ENCODE results near the gene AIF1. TPM values are rescaled to one million over a fixed set of nuclear protein-coding genes. Genes with fewer than 3 reads are reported as not detected.

The AIF1 gene
- polyA plus RNA-seq, 1 donor: 57.1 TPM

- H3K27me3 ChIP-seq (ENCODE audit: control insufficient read depth, insufficient read depth, low read length): peaks cover 2% of the 10 kb centered on the region
- no peaks in the 10 kb centered on the region for H3K9me3 ChIP-seq (ENCODE audit: control insufficient read depth, low read depth, low read length)
- H3K36me3 ChIP-seq (ENCODE audit: control insufficient read depth, insufficient read depth, low read length): no peaks in the 10 kb centered on the region
- no peak overlapping the region for H3K27ac ChIP-seq (ENCODE audit: low read length)
- DNase-seq: no peak
- no peak overlapping the region for H3K4me3 ChIP-seq (ENCODE audit: low read length)
- no CpG with 5 or more reads among the region's 7 CpGs for WGBS (ENCODE audit: insufficient coverage, low lambda C conversion rate)
- H3K4me1 ChIP-seq (ENCODE audit: control insufficient read depth, insufficient read depth, low read length): no peaks in the 10 kb centered on the region
These were observed 22.6 kb upstream of the AIF1 start for GRCh38 chr6:31592396-31592771.

DNA sequence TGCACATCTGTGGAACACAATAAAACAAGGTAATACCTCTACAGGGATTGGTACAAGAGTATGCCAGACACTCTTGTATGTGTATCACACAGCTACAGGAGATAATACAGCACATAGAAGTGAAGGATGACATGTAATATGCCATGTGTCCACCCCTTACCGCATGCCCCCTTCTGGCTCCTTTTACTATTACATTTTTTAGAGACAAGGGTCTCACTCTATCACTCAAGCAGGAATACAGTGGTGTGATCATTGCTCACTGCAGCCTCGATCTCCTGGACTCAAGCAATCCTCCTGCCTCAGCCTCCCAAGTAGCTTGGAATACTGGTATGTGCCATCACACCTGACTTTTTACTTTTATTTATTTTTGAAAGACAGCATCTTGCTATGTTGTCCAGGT, 18.0 kb upstream of the AIF1 start:
- Histone ChIP-seq H3K4me1 (ENCODE audit: control insufficient read depth, insufficient read depth, low read length) (no peaks in the 10 kb centered on the region), H3K27ac (ENCODE audit: low read length) (no peak overlapping the region), H3K4me3 (ENCODE audit: low read length) (no peak overlapping the region), H3K36me3 (ENCODE audit: control insufficient read depth, insufficient read depth, low read length) (no peaks in the 10 kb centered on the region), H3K9me3 (ENCODE audit: control insufficient read depth, low read depth, low read length) (no peaks in the 10 kb centered on the region), H3K27me3 (ENCODE audit: control insufficient read depth, insufficient read depth, low read length) (no peaks in the 10 kb centered on the region)
- DNase-seq: no peak
- no CpG with 5 or more reads among the region's 2 CpGs for WGBS (ENCODE audit: insufficient coverage, low lambda C conversion rate)

GRCh38 chr6:31607317-31607716, 7.7 kb upstream of the AIF1 start:
- H3K9me3 ChIP-seq (ENCODE audit: control insufficient read depth, low read depth, low read length): no peaks in the 10 kb centered on the region
- DNase-seq: no peak
- no peaks in the 10 kb centered on the region for H3K4me1 ChIP-seq (ENCODE audit: control insufficient read depth, insufficient read depth, low read length)
- WGBS (ENCODE audit: insufficient coverage, low lambda C conversion rate): no CpG with 5 or more reads among the region's 1 CpG
- H3K27me3 ChIP-seq (ENCODE audit: control insufficient read depth, insufficient read depth, low read length): no peaks in the 10 kb centered on the region
- H3K27ac ChIP-seq (ENCODE audit: low read length): no peak overlapping the region
- H3K4me3 ChIP-seq (ENCODE audit: low read length): no peak overlapping the region
- H3K36me3 ChIP-seq (ENCODE audit: control insufficient read depth, insufficient read depth, low read length): no peaks in the 10 kb centered on the region

GRCh38 chr6:31609519-31610406, 5.3 kb upstream of the AIF1 start:
- no peaks in the 10 kb centered on the region for H3K36me3 ChIP-seq (ENCODE audit: control insufficient read depth, insufficient read depth, low read length)
- no peaks in the 10 kb centered on the region for H3K27me3 ChIP-seq (ENCODE audit: control insufficient read depth, insufficient read depth, low read length)
- DNase-seq: no peak
- H3K4me1 ChIP-seq (ENCODE audit: control insufficient read depth, insufficient read depth, low read length): peaks cover 14% of the 10 kb centered on the region
- no peaks in the 10 kb centered on the region for H3K9me3 ChIP-seq (ENCODE audit: control insufficient read depth, low read depth, low read length)
- no CpG with 5 or more reads among the region's 8 CpGs for WGBS (ENCODE audit: insufficient coverage, low lambda C conversion rate)
- no peak overlapping the region for H3K4me3 ChIP-seq (ENCODE audit: low read length)
- no peak overlapping the region for H3K27ac ChIP-seq (ENCODE audit: low read length)

DNA sequence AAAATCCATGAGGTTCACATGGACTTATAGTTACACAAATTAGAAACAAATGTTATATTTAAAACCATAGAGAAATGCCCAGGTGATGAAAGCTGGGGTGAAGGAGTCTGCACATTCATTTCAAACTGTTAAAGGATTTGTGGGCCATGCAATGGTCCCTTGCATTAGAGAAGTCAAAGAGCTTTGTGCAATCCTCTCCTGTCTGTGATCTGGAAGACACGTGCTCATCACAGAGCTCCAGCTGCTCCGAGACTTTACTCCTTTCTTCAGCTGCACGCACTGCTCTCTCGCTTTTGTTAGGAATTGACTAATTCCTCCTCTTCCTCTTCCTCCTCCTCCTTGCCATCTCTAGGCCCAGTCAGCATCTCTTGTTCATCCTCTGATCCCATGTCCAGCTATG, 4.1 kb upstream of the AIF1 start:
- Histone ChIP-seq H3K36me3 (ENCODE audit: control insufficient read depth, insufficient read depth, low read length) (no peaks in the 10 kb centered on the region), H3K4me1 (ENCODE audit: control insufficient read depth, insufficient read depth, low read length) (peaks cover 22% of the 10 kb centered on the region), H3K27me3 (ENCODE audit: control insufficient read depth, insufficient read depth, low read length) (no peaks in the 10 kb centered on the region), H3K27ac (ENCODE audit: low read length) (no peak overlapping the region), H3K9me3 (ENCODE audit: control insufficient read depth, low read depth, low read length) (no peaks in the 10 kb centered on the region), H3K4me3 (ENCODE audit: low read length) (no peak overlapping the region)
- no peak for DNase-seq
- WGBS (ENCODE audit: insufficient coverage, low lambda C conversion rate): 90% methylated on average over 2 of the region's 4 CpGs

DNA sequence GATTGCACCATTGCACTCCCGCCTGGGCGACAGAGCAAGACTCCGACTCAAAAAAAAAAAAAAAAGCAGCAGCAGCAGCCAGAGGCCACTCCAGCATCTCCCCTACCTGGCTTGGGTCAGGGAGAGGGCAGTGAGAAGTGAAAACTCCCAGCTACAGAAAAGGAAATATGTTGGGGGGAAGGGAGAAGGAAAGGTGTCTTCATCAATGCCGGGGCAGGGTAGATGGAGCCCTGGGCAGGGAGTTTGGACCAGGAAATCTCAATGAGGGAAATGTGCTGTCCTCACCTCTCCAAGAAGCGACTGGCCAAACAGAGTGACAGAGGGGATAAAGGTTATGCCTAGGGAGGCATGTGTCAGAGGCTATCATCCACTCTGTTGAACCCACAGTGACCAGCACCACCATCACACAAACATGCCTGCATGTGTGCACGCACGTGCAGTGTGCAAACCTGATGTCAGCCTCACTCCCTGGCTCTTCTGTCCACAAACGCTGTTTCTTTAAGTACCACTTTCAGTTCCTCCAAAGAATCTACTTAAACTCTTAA, 887 bp upstream of the AIF1 start:
- no CpG with 5 or more reads among the region's 8 CpGs for WGBS (ENCODE audit: insufficient coverage, low lambda C conversion rate)
- no peaks in the 10 kb centered on the region for H3K9me3 ChIP-seq (ENCODE audit: control insufficient read depth, low read depth, low read length)
- H3K27ac ChIP-seq (ENCODE audit: low read length): peak overlapping the region; percentile 77
- H3K4me3 ChIP-seq (ENCODE audit: low read length): no peak overlapping the region
- DNase-seq: peak in 1 of 2 donors; percentile 32
- H3K27me3 ChIP-seq (ENCODE audit: control insufficient read depth, insufficient read depth, low read length): no peaks in the 10 kb centered on the region
- peaks cover 22% of the 10 kb centered on the region for H3K4me1 ChIP-seq (ENCODE audit: control insufficient read depth, insufficient read depth, low read length)
- H3K36me3 ChIP-seq (ENCODE audit: control insufficient read depth, insufficient read depth, low read length): no peaks in the 10 kb centered on the region

DNA sequence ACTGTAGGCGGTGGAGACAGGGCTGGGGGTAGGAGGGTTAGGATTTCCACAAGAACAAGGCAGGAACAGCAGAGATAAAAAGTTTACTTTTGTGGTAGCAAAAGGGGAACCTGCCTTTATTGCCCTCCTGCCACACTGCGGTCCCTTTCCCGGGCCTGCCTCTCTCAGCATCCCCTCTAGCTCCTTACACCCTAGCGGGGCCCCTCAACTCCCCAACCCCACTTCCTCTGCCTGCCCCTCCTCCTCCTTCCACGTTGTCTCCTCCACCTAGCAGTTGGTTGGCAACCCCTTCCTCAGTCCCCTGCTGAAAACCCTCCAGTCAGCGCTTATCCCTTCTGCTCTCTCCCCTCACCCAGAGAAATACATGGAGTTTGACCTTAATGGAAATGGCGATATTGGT, 714 bp downstream of the AIF1 start:
- Histone ChIP-seq H3K9me3 (ENCODE audit: control insufficient read depth, low read depth, low read length) (no peaks in the 10 kb centered on the region), H3K27me3 (ENCODE audit: control insufficient read depth, insufficient read depth, low read length) (no peaks in the 10 kb centered on the region), H3K36me3 (ENCODE audit: control insufficient read depth, insufficient read depth, low read length) (no peaks in the 10 kb centered on the region), H3K27ac (ENCODE audit: low read length) (peak overlapping the region; percentile 77), H3K4me1 (ENCODE audit: control insufficient read depth, insufficient read depth, low read length) (peaks cover 24% of the 10 kb centered on the region), H3K4me3 (ENCODE audit: low read length) (peak overlapping the region; percentile 13)
- no peak for DNase-seq
- WGBS (ENCODE audit: insufficient coverage, low lambda C conversion rate): no CpG with 5 or more reads among the region's 7 CpGs

- Histone ChIP-seq H3K9me3 (ENCODE audit: control insufficient read depth, low read depth, low read length) (no peaks in the 10 kb centered on the region), H3K36me3 (ENCODE audit: control insufficient read depth, insufficient read depth, low read length) (no peaks in the 10 kb centered on the region), H3K27ac (ENCODE audit: low read length) (no peak overlapping the region), H3K4me1 (ENCODE audit: control insufficient read depth, insufficient read depth, low read length) (peaks cover 30% of the 10 kb centered on the region), H3K4me3 (ENCODE audit: low read length) (no peak overlapping the region), H3K27me3 (ENCODE audit: control insufficient read depth, insufficient read depth, low read length) (no peaks in the 10 kb centered on the region)
- DNase-seq: no peak
- no CpG with 5 or more reads among the region's 2 CpGs for WGBS (ENCODE audit: insufficient coverage, low lambda C conversion rate)
These were observed 2.0 kb downstream of the AIF1 start for GRCh38 chr6:31617010-31617409.

DNA sequence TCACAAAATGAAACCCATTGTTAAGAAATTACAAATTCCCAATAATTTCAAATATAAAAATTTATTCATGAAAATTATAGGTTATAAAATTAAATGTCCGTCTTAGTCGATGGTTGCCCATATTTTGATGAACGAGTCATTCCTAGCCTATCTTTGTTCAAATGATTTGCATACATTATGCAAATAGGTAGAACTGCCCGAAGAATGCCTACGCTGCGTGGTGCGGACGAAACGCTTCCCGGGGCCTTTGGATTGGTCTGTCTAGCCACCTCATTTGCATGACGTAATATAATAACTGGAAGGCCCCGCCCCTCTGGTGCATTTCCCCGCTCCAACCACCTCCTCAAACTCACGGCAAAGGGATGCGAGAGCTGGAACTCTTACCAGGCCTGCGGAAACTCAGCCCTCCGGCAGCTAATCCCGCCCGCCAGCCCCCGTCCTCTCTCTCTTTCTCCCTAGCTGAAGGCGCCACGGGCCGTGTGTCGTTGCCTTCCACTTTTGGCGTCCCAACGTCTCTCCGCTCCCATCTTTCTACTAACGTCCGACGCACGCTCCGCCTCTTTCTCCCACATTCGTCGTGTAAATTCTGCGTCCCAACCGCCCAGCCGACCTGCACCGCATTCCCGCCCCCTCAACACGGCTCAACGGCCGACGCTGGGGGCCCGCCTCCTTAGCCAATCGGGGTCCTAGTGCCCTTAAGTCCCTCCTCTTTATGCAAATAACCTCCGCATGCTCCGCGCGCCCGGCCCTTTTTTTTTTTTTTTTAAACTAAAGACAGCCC, 5.0 kb downstream of the AIF1 start:
- H3K36me3 ChIP-seq (ENCODE audit: control insufficient read depth, insufficient read depth, low read length): peaks cover 25% of the 10 kb centered on the region
- no CpG with 5 or more reads among the region's 50 CpGs for WGBS (ENCODE audit: insufficient coverage, low lambda C conversion rate)
- H3K27ac ChIP-seq (ENCODE audit: low read length): peak overlapping the region; percentile 98
- no peaks in the 10 kb centered on the region for H3K9me3 ChIP-seq (ENCODE audit: control insufficient read depth, low read depth, low read length)
- DNase-seq: peak; percentile 99 to 100
- peaks cover 22% of the 10 kb centered on the region for H3K4me1 ChIP-seq (ENCODE audit: control insufficient read depth, insufficient read depth, low read length)
- H3K4me3 ChIP-seq (ENCODE audit: low read length): peak overlapping the region; percentile 92
- H3K27me3 ChIP-seq (ENCODE audit: control insufficient read depth, insufficient read depth, low read length): no peaks in the 10 kb centered on the region

GRCh38 chr6:31620586-31621319, 5.7 kb downstream of the AIF1 start, which contains the start of gene PRRC2A:
Gene PRRC2A, plus strand, starts transcription at chr6:31620715. Its CDS starts 2,075 bp downstream, at chr6:31622790.
- H3K27me3 ChIP-seq (ENCODE audit: control insufficient read depth, insufficient read depth, low read length): no peaks in the 10 kb centered on the region
- peak within 1 kb of the TSS; percentile 98 for H3K27ac ChIP-seq (ENCODE audit: low read length)
- H3K4me1 ChIP-seq (ENCODE audit: control insufficient read depth, insufficient read depth, low read length): peaks cover 16% of the 10 kb centered on the region
- peaks cover 32% of the 10 kb centered on the region for H3K36me3 ChIP-seq (ENCODE audit: control insufficient read depth, insufficient read depth, low read length)
- peak in 1 of 2 donors; percentile 49 for DNase-seq
- no peaks in the 10 kb centered on the region for H3K9me3 ChIP-seq (ENCODE audit: control insufficient read depth, low read depth, low read length)
- no CpG with 5 or more reads among the region's 67 CpGs for WGBS (ENCODE audit: insufficient coverage, low lambda C conversion rate)
- H3K4me3 ChIP-seq (ENCODE audit: low read length): peak within 1 kb of the TSS; percentile 92

Measured in large intestine (tissue), 3 donors.